H1 (cell line): ENCODE measurements around the gene CRPPA. TPM values are rescaled to one million over a fixed set of nuclear protein-coding genes. Genes with fewer than 3 reads are reported as not detected.

ENCODE experiments used
- CTCF ChIA-PET: fragments of 300-600 bp; sonication (Branson Sonifier 250); formaldehyde crosslinking; loops from one replicate; lab custom pipeline; 2021; ENCODE audit not compliant: partially characterized antibody; lab: Charles Lee
- POLR2A ChIA-PET: fragments of 300-600 bp; sonication (Branson Sonifier 250); formaldehyde crosslinking; loops from one replicate; lab custom pipeline; 2021; ENCODE audit warnings: inconsistent platforms; ENCODE audit not compliant: partially characterized antibody; lab: Charles Lee
- DNase-seq, 2 experiments: peaks; one replicate each; pipeline versions ENCODE4 v3.0.0 to v3.0.0-alpha.2; 2010 to 2022; ENCODE audit warnings: low spot score in 2 of 2, low read depth in 1 of 2, mixed read lengths in 1 of 2
- FAIRE-seq: peaks from 2 replicates; lab custom pipeline; 2011; peaks lifted over from hg19 to GRCh38; lab: Jason Lieb, UNC
- H2AFZ ChIP-seq: 2 replicates; pipeline ENCODE4 v1.8.1; 2012; ENCODE audit warnings: low read length, inconsistent platforms
- H2AK5ac ChIP-seq: 2 replicates; pipeline ENCODE4 v1.6.1; 2013; ENCODE audit warnings: low read depth, low read length
- H2BK120ac ChIP-seq: replicated peaks from 2 replicates; pipeline ENCODE3; 2013; ENCODE audit warnings: low read depth, low read length, inconsistent platforms
- H2BK12ac ChIP-seq: 2 replicates; pipeline ENCODE4 v1.6.1; 2013; ENCODE audit warnings: low read depth, low read length
- H2BK15ac ChIP-seq: 2 replicates; pipeline ENCODE4 v1.6.1; 2013; ENCODE audit warnings: low read length
- H2BK20ac ChIP-seq: 2 replicates; pipeline ENCODE4 v1.6.1; 2013; ENCODE audit warnings: low read length
- H2BK5ac ChIP-seq: 2 replicates; pipeline ENCODE4 v1.6.1; 2013; ENCODE audit warnings: low read depth, low read length
- H3K14ac ChIP-seq: 2 replicates; pipeline ENCODE4 v1.6.1; 2013; ENCODE audit warnings: inconsistent platforms; ENCODE audit not compliant: insufficient read length
- H3K18ac ChIP-seq: 2 replicates; pipeline ENCODE4 v1.6.1; 2013; ENCODE audit warnings: low read length; ENCODE audit errors: extremely low read depth
- H3K23ac ChIP-seq: 2 replicates; pipeline ENCODE4 v1.6.1; 2013; ENCODE audit warnings: inconsistent platforms; ENCODE audit not compliant: insufficient read length
- H3K23me2 ChIP-seq: 2 replicates; pipeline ENCODE4 v1.6.1; 2013; ENCODE audit warnings: low read depth, low read length
- H3K27ac ChIP-seq: 2 replicates; pipeline ENCODE4 v1.6.1; 2011; ENCODE audit warnings: low read depth, low read length, inconsistent platforms
- H3K27me3 ChIP-seq, 4 experiments: replicated peaks in 1 of 4; 1 replicate in 1 of 4; 2 replicates in 3 of 4; pipeline versions ENCODE4 v1.6.1 to v1.8.1; 2011 to 2013; ENCODE audit warnings: low read length in 3 of 4, mild to moderate bottlenecking in 3 of 4, inconsistent platforms in 2 of 4, mixed read lengths in 2 of 4, moderate library complexity in 1 of 4; ENCODE audit not compliant: control insufficient read depth in 3 of 4, insufficient read depth in 3 of 4; ENCODE audit errors: extremely low read depth in 1 of 4
- H3K36me3 ChIP-seq, 4 experiments: 2 replicates each; pipeline versions ENCODE4 v1.6.1 to v1.8.1; 2011 to 2013; ENCODE audit warnings: mild to moderate bottlenecking in 4 of 4, low read length in 3 of 4, moderate library complexity in 2 of 4, control low read depth in 1 of 4, inconsistent platforms in 1 of 4; ENCODE audit not compliant: insufficient read depth in 4 of 4, control insufficient read depth in 2 of 4
- H3K4ac ChIP-seq: replicated peaks from 2 replicates; pipeline ENCODE3; 2013; ENCODE audit warnings: low read length, low read depth, mixed read lengths, inconsistent platforms; ENCODE audit not compliant: insufficient read length
- H3K4me1 ChIP-seq, 4 experiments: replicated peaks in 1 of 4; 1 replicate in 1 of 4; 2 replicates in 3 of 4; pipeline versions ENCODE4 v1.6.1 to v1.8.1; 2011 to 2013; ENCODE audit warnings: low read length in 3 of 4, inconsistent platforms in 2 of 4, mixed read lengths in 1 of 4; ENCODE audit not compliant: insufficient read depth in 4 of 4, control insufficient read depth in 3 of 4
- H3K4me2 ChIP-seq, 2 experiments: 2 replicates each; pipeline versions ENCODE4 v1.6.1 to v1.8.1; 2011 to 2013; ENCODE audit warnings: low read depth in 2 of 2, low read length in 2 of 2, control low read depth in 1 of 2, inconsistent platforms in 1 of 2, mild to moderate bottlenecking in 1 of 2; ENCODE audit not compliant: insufficient read depth in 1 of 2
- H3K4me3 ChIP-seq, 4 experiments: fragments of 200-600, 300-600 bp in 1 of 4; sonication (generic), shearing (Covaris generic), sonication (Bioruptor Twin) in 1 of 4; 2 replicates each; pipeline versions ENCODE4 v1.5.1 to v1.8.1; 2011 to 2016; ENCODE audit warnings: low read length in 4 of 4, low read depth in 3 of 4, control low read depth in 2 of 4, inconsistent platforms in 2 of 4, mild to moderate bottlenecking in 2 of 4, mixed read lengths in 1 of 4, moderate library complexity in 1 of 4; ENCODE audit not compliant: insufficient read depth in 2 of 4; ENCODE audit errors: extremely low read depth in 1 of 4
- H3K56ac ChIP-seq: replicated peaks from 2 replicates; pipeline ENCODE3; 2013; ENCODE audit warnings: low read depth, mild to moderate bottlenecking, mixed read lengths, low read length, inconsistent platforms; ENCODE audit not compliant: insufficient read length
- H3K79me1 ChIP-seq: 2 replicates; pipeline ENCODE4 v1.6.1; 2013; ENCODE audit warnings: low read depth, low read length, control low read depth
- H3K79me2 ChIP-seq, 2 experiments: 2 replicates each; pipeline versions ENCODE4 v1.6.1 to v1.8.1; 2012 to 2013; ENCODE audit warnings: low read length in 2 of 2, mild to moderate bottlenecking in 2 of 2, inconsistent platforms in 1 of 2; ENCODE audit not compliant: insufficient read depth in 2 of 2, control insufficient read depth in 1 of 2
- H3K9ac ChIP-seq, 4 experiments: replicated peaks in 1 of 4; 1 replicate in 1 of 4; 2 replicates in 3 of 4; pipeline versions ENCODE4 v1.6.1 to v1.8.1; 2011 to 2013; ENCODE audit warnings: low read depth in 3 of 4, low read length in 3 of 4, control low read depth in 2 of 4, mild to moderate bottlenecking in 2 of 4, moderate library complexity in 2 of 4, inconsistent platforms in 1 of 4; ENCODE audit errors: extremely low read depth in 1 of 4
- H3K9me3 ChIP-seq, 2 experiments: 2 replicates each; pipeline versions ENCODE4 v1.6.1 to v1.8.1; 2012 to 2013; ENCODE audit warnings: mild to moderate bottlenecking in 2 of 2, moderate library complexity in 2 of 2, control low read depth in 1 of 2, inconsistent platforms in 1 of 2, low read depth in 1 of 2, low read length in 1 of 2, mixed read lengths in 1 of 2; ENCODE audit not compliant: insufficient read depth in 2 of 2
- H4K20me1 ChIP-seq, 2 experiments: replicated peaks in 1 of 2; 2 replicates each; pipeline versions ENCODE3 to v1.8.1; 2011 to 2013; ENCODE audit warnings: inconsistent platforms in 2 of 2, low read length in 2 of 2, mild to moderate bottlenecking in 1 of 2; ENCODE audit not compliant: insufficient read depth in 2 of 2, control insufficient read depth in 1 of 2
- H4K5ac ChIP-seq: 2 replicates; pipeline ENCODE4 v1.6.1; 2013; ENCODE audit warnings: low read length, low read depth, mixed read lengths, inconsistent platforms; ENCODE audit not compliant: insufficient read length
- H4K8ac ChIP-seq: 2 replicates; pipeline ENCODE4 v1.8.0; 2013; ENCODE audit warnings: mild to moderate bottlenecking, moderate library complexity, low read length, inconsistent platforms; ENCODE audit not compliant: insufficient read depth; ENCODE audit errors: extremely low read depth
- H4K91ac ChIP-seq: replicated peaks from 2 replicates; pipeline ENCODE3; 2013; ENCODE audit warnings: low read length, mixed read lengths, inconsistent platforms; ENCODE audit not compliant: insufficient read length
- ATF2 ChIP-seq: IDR thresholded peaks from 2 replicates; pipeline ENCODE4 v1.6.1; 2012; ENCODE audit warnings: low read length, inconsistent platforms
- CBX5 ChIP-seq: fragments of 300-800, 300-1000 bp; sonication (generic); IDR thresholded peaks from 2 replicates; pipeline ENCODE4 v1.7.1; 2016; ENCODE audit warnings: antibody characterized with exemption, low read length, low read depth
- CEBPB ChIP-seq: IDR thresholded peaks from 2 replicates; pipeline ENCODE4 v1.6.1; 2012; ENCODE audit warnings: low read depth, low read length
- CHD2 ChIP-seq: IDR thresholded peaks from 2 replicates; pipeline ENCODE4 v1.6.1; 2012; ENCODE audit warnings: low read length, improper control_type of control experiment
- CREB1 ChIP-seq: IDR thresholded peaks from 2 replicates; pipeline ENCODE4 v1.6.1; 2012; ENCODE audit warnings: inconsistent platforms
- HDAC6 ChIP-seq: IDR thresholded peaks from one replicate; pipeline ENCODE4 v1.7.1; 2012; ENCODE audit warnings: low read depth, mild to moderate bottlenecking, inconsistent platforms, low read length, moderate library complexity
- RXRA ChIP-seq: IDR thresholded peaks from 2 replicates; pipeline ENCODE4 v1.6.1; 2011; ENCODE audit warnings: low read depth, mild to moderate bottlenecking, low read length, moderate library complexity; ENCODE audit not compliant: insufficient read depth
- TCF12 ChIP-seq: IDR thresholded peaks from 2 replicates; pipeline ENCODE4 v1.6.1; 2011; ENCODE audit warnings: low read depth, mild to moderate bottlenecking, low read length
- TEAD4 ChIP-seq: IDR thresholded peaks from 2 replicates; pipeline ENCODE4 v1.6.1; 2012; ENCODE audit warnings: low read depth, low read length, inconsistent platforms, mixed read lengths
- YY1 ChIP-seq: IDR thresholded peaks from 2 replicates; pipeline ENCODE4 v1.6.1; 2011; ENCODE audit warnings: low read depth, mild to moderate bottlenecking, low read length
- WGBS, 2 experiments: shearing (Covaris generic) in 1 of 2; methylation state at CpG; one replicate each; pipeline versions ENCODE4 v1.1.6 to v1.1.7; 2013 to 2015; ENCODE audit warnings: low lambda C conversion rate in 2 of 2, mixed read lengths in 2 of 2, inconsistent platforms in 1 of 2, low coverage in 1 of 2, missing lambda C conversion rate in 1 of 2; ENCODE audit not compliant: insufficient replicate concordance in 2 of 2, insufficient coverage in 1 of 2, insufficient read length in 1 of 2; ENCODE audit errors: extremely low coverage in 1 of 2, missing lambda C conversion rate in 1 of 2; 5-methylcytosine and 5-hydroxymethylcytosine counted together
- polyA plus RNA-seq, 7 experiments: library from polyadenylated mRNA; depleted of rRNA in 3 of 7; stranded (reverse) in 5 of 7; unstranded in 2 of 7; fragments of >200 nt in 5 of 7; fragments of 200-250 nt in 2 of 7; gene quantifications; 1 replicate in 5 of 7; 2 replicates in 1 of 7; 4 replicates in 1 of 7; pipeline versions ENCODE4 v1.2.1 to v1.2.3, GENCODE V29; 2011 to 2013; ENCODE audit warnings: missing spikeins in 2 of 7, mixed read lengths in 2 of 7
- total RNA-seq: library from RNA; stranded (reverse); fragmentation: NEBNext Ultra II Directional; extraction: Animal tissue kit (Norgen Biotek cat#: 25700); gene quantifications from 2 replicates; pipeline ENCODE4 v1.2.1, GENCODE V29; 2021
- TF ChIP-seq, protein P1 (sequence below): IDR thresholded peaks from 2 replicates; pipeline ENCODE4 v1.6.1; 2011; ENCODE audit warnings: low read depth, mild to moderate bottlenecking, low read length; ENCODE audit not compliant: insufficient read depth

CRPPA gene
- total and polyA plus RNA-seq, 2 of the 8 experiments (the other 6 are each of a cell fraction or from before 2014, with no cell fraction given), result 0.23 to 0.39 TPM

- no peak overlapping the region for H3K4me2 ChIP-seq
- no peak overlapping the region for H3K23ac ChIP-seq
- H2BK5ac ChIP-seq, result no peak overlapping the region
- H4K5ac ChIP-seq, result no peak overlapping the region
- no peak overlapping the region for H2BK20ac ChIP-seq
- 90% methylated on average over 46 of the region's 46 CpGs; no CpG with 5 or more reads in 1 of the 2 experiments for WGBS, 2 experiments
- no peak overlapping the region for H4K91ac ChIP-seq
- POLR2A ChIA-PET, result no interaction called here
- H2AFZ ChIP-seq, result no peak overlapping the region
- no peak overlapping the region for H3K4ac ChIP-seq
- no peaks in the 10 kb centered on the region for H3K4me1 ChIP-seq
- H3K79me2 ChIP-seq, result no peaks in the 10 kb centered on the region; a peak in 1 of 4 replicates
- H2AK5ac ChIP-seq, result peak overlapping the region; percentile 6; the same call in 1 of the 2 replicates
- no peaks in the 10 kb centered on the region for H3K79me1 ChIP-seq
- no peak overlapping the region for H2BK12ac ChIP-seq
- CTCF ChIA-PET, result no interaction called here
- no peak overlapping the region; a peak in 1 of 7 replicates for H3K9ac ChIP-seq
- H4K20me1 ChIP-seq, result no peaks in the 10 kb centered on the region
- TF ChIP-seq CREB1 (no peak), CBX5 (no peak), TCF12 (no peak), CEBPB (no peak), TEAD4 (no peak), CHD2 (no peak), YY1 (no peak), RXRA (no peak), ATF2 (no peak), HDAC6 (no peak)
- TF ChIP-seq, protein P1, sequence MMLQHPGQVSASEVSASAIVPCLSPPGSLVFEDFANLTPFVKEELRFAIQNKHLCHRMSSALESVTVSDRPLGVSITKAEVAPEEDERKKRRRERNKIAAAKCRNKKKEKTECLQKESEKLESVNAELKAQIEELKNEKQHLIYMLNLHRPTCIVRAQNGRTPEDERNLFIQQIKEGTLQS, result no peak
- no peaks in the 10 kb centered on the region for H3K23me2 ChIP-seq
- no peak overlapping the region for H3K18ac ChIP-seq
- no peak overlapping the region for H2BK120ac ChIP-seq
- peaks cover 45 to 50% of the 10 kb centered on the region in 2 experiments for H3K9me3 ChIP-seq
- H3K56ac ChIP-seq, result no peak overlapping the region
- no peaks in the 10 kb centered on the region for H3K27me3 ChIP-seq
- peak overlapping the region in 1 of 4 experiments; percentile 0; a peak in 2 of 8 replicates for H3K4me3 ChIP-seq
- FAIRE-seq (no peak), DNase-seq (no peak)
- no peak overlapping the region for H3K27ac ChIP-seq
- no peak overlapping the region for H2BK15ac ChIP-seq
- H3K14ac ChIP-seq, result no peak overlapping the region
- no peak overlapping the region for H4K8ac ChIP-seq
- H3K36me3 ChIP-seq, result peaks cover 0 to 35% (median 9%) of the 10 kb centered on the region in 4 experiments; a peak in 3 of 8 replicates
Measured at GRCh38 chr7:16398146-16399017, 23.0 kb downstream of the CRPPA start.
